ENCODE measurements around the gene LTO1.

DNA sequence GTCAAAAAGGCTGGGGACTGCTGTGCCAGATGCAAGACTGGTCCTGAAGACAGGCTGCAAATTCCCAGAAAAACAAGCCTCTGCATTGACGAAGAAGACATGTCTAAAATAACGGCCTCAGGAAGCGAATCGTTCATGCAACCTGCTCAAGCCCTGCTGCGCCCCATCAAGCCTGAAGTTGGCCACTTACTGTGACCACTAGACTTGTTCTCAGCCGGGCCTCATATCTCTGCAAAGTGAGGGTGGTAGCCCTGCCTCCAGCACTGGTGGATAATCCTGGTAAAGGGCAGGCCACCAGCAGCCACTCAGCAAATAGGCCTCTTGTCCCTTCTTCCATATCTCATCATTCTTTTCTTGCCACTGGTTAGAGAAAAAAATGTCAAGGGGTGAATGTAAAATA, 11.8 kb downstream of the LTO1 start:
- TF ChIP-seq GATA3 (IDR thresholded peaks at IDR 0.05; ENCODE audit: low read depth, low read length) = no peak
- no peak for TF ChIP-seq GATA2 (IDR thresholded peaks at IDR 0.05; ENCODE audit: low read depth, low read length)

Data from SH-SY5Y (cell line).